Measurements from ENCODE around the gene FCRL4. TPM values are rescaled to one million over a fixed set of nuclear protein-coding genes. Genes with fewer than 3 reads are reported as not detected.
A peak's percentile ranks its signal among the peaks of the same experiment; 100 is the strongest.

The FCRL4 gene
- total and polyA plus RNA-seq, 10 of the 15 experiments (the other 5 are each of a cell fraction or from before 2014, with no cell fraction given): 0.09 to 0.44 (median 0.26) TPM; not detected in 1

GRCh38 chr1:157595356-157595755 lies 2.5 kb downstream of the FCRL4 start:
- ChIA-PET POLR2A (interaction anchor here (0.6 to 1.7 kb wide), 4 partner anchors 12 to 267 kb away, joined by 3 read pairs; no protein-coding TSS in a partner anchor), RAD21 (ENCODE audit: unreplicated experiment) (interaction anchor here (0.7 to 4.1 kb wide), 8 partner anchors 15 to 368 kb away, joined by 3 to 31 read pairs (median 6); no protein-coding TSS in a partner anchor), CTCF (interaction anchor here (0.8 to 5.7 kb wide), 20 partner anchors 9 to 225 kb away, joined by 3 to 51 read pairs (median 3); no protein-coding TSS in a partner anchor), SMC1A (ENCODE audit: uncharacterized antibody, unreplicated experiment) (interaction anchor here (1.3 to 3.3 kb wide), 8 partner anchors 10 to 89 kb away, joined by 3 to 34 read pairs (median 7); partner anchors contain the start of gene FCRL5)
- ATAC-seq (peak; percentile 83), DNase-seq (ENCODE audit: low read depth, low spot score) (peak; percentile 78), FAIRE-seq (peak; percentile 80)
- H3K79me2 ChIP-seq (ENCODE audit: control insufficient read depth, insufficient read depth, low read length): no peaks in the 10 kb centered on the region
- H3K27me3 ChIP-seq (replicated peaks in 1 of 2; ENCODE audit: control insufficient read depth in 2 of 2, insufficient read depth in 2 of 2, low read length in 1 of 2): no peaks in the 10 kb centered on the region
- H3K36me3 ChIP-seq (ENCODE audit: control insufficient read depth in 2 of 2, insufficient read depth in 2 of 2, low read length in 1 of 2): no peaks in the 10 kb centered on the region
- H3K9me3 ChIP-seq (replicated peaks; ENCODE audit: control insufficient read depth, insufficient read depth, low read length): no peaks in the 10 kb centered on the region
- H3K9ac ChIP-seq (ENCODE audit: control insufficient read depth, insufficient read depth, low read length): no peak overlapping the region
- intact Hi-C loops (cut with micrococcal nuclease; ENCODE audit: unreplicated experiment): no loop called here
- no peak overlapping the region for H3K27ac ChIP-seq (ENCODE audit: control insufficient read depth, insufficient read depth)
- in situ Hi-C loops (cut with MboI): no loop called here
- peaks cover 35% of the 10 kb centered on the region for H3K4me1 ChIP-seq (ENCODE audit: control insufficient read depth, insufficient read depth, low read length)
- 0% methylated on average over 2 of the region's 2 CpGs for WGBS (ENCODE audit: insufficient coverage, insufficient replicate concordance, low lambda C conversion rate, missing lambda C conversion rate)
- no peak overlapping the region for H2AFZ ChIP-seq (ENCODE audit: control insufficient read depth, low read depth, low read length)
- no peak overlapping the region for H3K4me3 ChIP-seq
- H4K20me1 ChIP-seq (ENCODE audit: control insufficient read depth, insufficient read depth): no peaks in the 10 kb centered on the region
- BruUV-seq (replicated peaks): no TSS peak
- H3K4me2 ChIP-seq (ENCODE audit: control insufficient read depth, insufficient read depth): peak overlapping the region; percentile 64
- TF ChIP-seq SPI1 (IDR thresholded peaks at IDR 0.05; ENCODE audit: borderline replicate concordance, insufficient read depth, low read depth, low read length) (peak; percentile 95), NFIC (IDR thresholded peaks at IDR 0.05; ENCODE audit: low read depth, low read length) (peak; percentile 94), ZNF384 (IDR thresholded peaks at IDR 0.05; ENCODE audit: borderline replicate concordance, low read depth, low read length) (no peak), SREBF2 (IDR thresholded peaks at IDR 0.05; ENCODE audit: low read length) (no peak), POU2F2 (IDR thresholded peaks at IDR 0.05; ENCODE audit: borderline replicate concordance, low read depth, low read length) (peak; percentile 85; the same call in 2 of the 3 replicates), LARP7 (IDR thresholded peaks at IDR 0.05) (no peak), DPF2 (IDR thresholded peaks at IDR 0.05) (peak; percentile 97), EGR1 (IDR thresholded peaks at IDR 0.05; ENCODE audit: borderline replicate concordance in 1 of 2, low read depth in 2 of 2, low read length in 2 of 2) (no peak), PAX8 (IDR thresholded peaks at IDR 0.05) (no peak), ZNF592 (IDR thresholded peaks at IDR 0.05) (no peak), NR2F1 (conservative IDR thresholded peaks at IDR 0.05) (peak; percentile 94), ZBED1 (IDR thresholded peaks at IDR 0.05; ENCODE audit: borderline replicate concordance) (peak; percentile 85; the same call in 1 of the 2 replicates)
- TF ChIP-seq, protein P1, sequence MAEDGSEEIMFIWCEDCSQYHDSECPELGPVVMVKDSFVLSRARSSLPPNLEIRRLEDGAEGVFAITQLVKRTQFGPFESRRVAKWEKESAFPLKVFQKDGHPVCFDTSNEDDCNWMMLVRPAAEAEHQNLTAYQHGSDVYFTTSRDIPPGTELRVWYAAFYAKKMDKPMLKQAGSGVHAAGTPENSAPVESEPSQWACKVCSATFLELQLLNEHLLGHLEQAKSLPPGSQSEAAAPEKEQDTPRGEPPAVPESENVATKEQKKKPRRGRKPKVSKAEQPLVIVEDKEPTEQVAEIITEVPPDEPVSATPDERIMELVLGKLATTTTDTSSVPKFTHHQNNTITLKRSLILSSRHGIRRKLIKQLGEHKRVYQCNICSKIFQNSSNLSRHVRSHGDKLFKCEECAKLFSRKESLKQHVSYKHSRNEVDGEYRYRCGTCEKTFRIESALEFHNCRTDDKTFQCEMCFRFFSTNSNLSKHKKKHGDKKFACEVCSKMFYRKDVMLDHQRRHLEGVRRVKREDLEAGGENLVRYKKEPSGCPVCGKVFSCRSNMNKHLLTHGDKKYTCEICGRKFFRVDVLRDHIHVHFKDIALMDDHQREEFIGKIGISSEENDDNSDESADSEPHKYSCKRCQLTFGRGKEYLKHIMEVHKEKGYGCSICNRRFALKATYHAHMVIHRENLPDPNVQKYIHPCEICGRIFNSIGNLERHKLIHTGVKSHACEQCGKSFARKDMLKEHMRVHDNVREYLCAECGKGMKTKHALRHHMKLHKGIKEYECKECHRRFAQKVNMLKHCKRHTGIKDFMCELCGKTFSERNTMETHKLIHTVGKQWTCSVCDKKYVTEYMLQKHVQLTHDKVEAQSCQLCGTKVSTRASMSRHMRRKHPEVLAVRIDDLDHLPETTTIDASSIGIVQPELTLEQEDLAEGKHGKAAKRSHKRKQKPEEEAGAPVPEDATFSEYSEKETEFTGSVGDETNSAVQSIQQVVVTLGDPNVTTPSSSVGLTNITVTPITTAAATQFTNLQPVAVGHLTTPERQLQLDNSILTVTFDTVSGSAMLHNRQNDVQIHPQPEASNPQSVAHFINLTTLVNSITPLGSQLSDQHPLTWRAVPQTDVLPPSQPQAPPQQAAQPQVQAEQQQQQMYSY (CRISPR knock-in tag; IDR thresholded peaks at IDR 0.05): no peak
- TF ChIP-seq, protein P2, sequence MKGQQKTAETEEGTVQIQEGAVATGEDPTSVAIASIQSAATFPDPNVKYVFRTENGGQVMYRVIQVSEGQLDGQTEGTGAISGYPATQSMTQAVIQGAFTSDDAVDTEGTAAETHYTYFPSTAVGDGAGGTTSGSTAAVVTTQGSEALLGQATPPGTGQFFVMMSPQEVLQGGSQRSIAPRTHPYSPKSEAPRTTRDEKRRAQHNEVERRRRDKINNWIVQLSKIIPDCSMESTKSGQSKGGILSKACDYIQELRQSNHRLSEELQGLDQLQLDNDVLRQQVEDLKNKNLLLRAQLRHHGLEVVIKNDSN (IDR thresholded peaks at IDR 0.05; ENCODE audit: borderline replicate concordance, extremely low read length, insufficient read depth, low read depth, low read length): no peak
- TF ChIP-seq, protein P3, sequence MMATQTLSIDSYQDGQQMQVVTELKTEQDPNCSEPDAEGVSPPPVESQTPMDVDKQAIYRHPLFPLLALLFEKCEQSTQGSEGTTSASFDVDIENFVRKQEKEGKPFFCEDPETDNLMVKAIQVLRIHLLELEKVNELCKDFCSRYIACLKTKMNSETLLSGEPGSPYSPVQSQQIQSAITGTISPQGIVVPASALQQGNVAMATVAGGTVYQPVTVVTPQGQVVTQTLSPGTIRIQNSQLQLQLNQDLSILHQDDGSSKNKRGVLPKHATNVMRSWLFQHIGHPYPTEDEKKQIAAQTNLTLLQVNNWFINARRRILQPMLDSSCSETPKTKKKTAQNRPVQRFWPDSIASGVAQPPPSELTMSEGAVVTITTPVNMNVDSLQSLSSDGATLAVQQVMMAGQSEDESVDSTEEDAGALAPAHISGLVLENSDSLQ (IDR thresholded peaks at IDR 0.05): no peak
